Right ventricle myocardium inferior (tissue), 1 donor: ENCODE data around the gene NHERF2. TPM values are rescaled to one million over a fixed set of nuclear protein-coding genes. Genes with fewer than 3 reads are reported as not detected.

ENCODE experiments used
- ATAC-seq: fragments of 200-7000 bp; cut with Tn5 transposase; one replicate; pipeline ENCODE4 v1.9.1; 2020; ENCODE audit warnings: mild to moderate bottlenecking, moderate library complexity
- DNase-seq: peaks from one replicate; pipeline ENCODE4 v3.0.0; 2021; ENCODE audit errors: missing footprints
- intact Hi-C: fragments of 100-400 bp; cut with DNase I; formaldehyde crosslinking; loops from one replicate; pipeline ENCODE4 v1.11.0; 2022
- long read RNA-seq: library from polyadenylated mRNA; unstranded; transcript quantifications from one replicate; pipeline ENCODE4 v2.0.0, GENCODE V29; 2021
- total RNA-seq: library from RNA; stranded (reverse); fragmentation: NEBNext Ultra II Directional; extraction: Animal tissue kit (Norgen Biotek cat#: 25700); gene quantifications from one replicate; pipeline ENCODE4 v1.2.1, GENCODE V29; 2021
- donor health status: DM: no; HTN: yes; CAD: no; lungs with severe emphysema.

The NHERF2 gene
- 292 TPM for total RNA-seq
- long read RNA-seq, transcript SLC9A3R2-208 (6 exons, 1,199 nt): minor isoform, 39 of 171 reads
- long read RNA-seq, transcript SLC9A3R2-201 (7 exons, 2,194 nt): major isoform, 57 of 171 reads
- long read RNA-seq, transcript SLC9A3R2-202 (7 exons, 1,564 nt): minor isoform, 16 of 171 reads
- long read RNA-seq, transcript SLC9A3R2-207 (6 exons, 759 nt): minor isoform, 15 of 171 reads
- long read RNA-seq, partial matches to known transcripts: 13 of 171 reads
- long read RNA-seq, other reads (novel, unspliced or antisense): 22 of 171 reads

GRCh38 chr16:2026461-2027023, at the start of gene NHERF2:
TSS of gene NHERF2 (plus strand) at chr16:2026902. CDS start at chr16:2027006, 104 bp downstream.
- ATAC-seq: peak; percentile 35
- intact Hi-C loops: no loop called here

GRCh38 chr16:1976951-1977874, 49.5 kb upstream of the NHERF2 start:
- ATAC-seq (no peak), DNase-seq (no peak)
- intact Hi-C loops: no loop called here

More at GRCh38 chr16:2026461-2027023, at the start of gene NHERF2:
- no peak for DNase-seq

GRCh38 chr16:1977875-1978268, 48.8 kb upstream of the NHERF2 start:
- DNase-seq: no peak
- no peak for ATAC-seq
- intact Hi-C loops: no loop called here

- DNase-seq (no peak), ATAC-seq (no peak)
- intact Hi-C loops: no loop called here
Observed at GRCh38 chr16:1978476-1979120, 48.1 kb upstream of the NHERF2 start.

GRCh38 chr16:1979271-1980029, 47.3 kb upstream of the NHERF2 start:
- no peak for ATAC-seq
- intact Hi-C loops: no loop called here
- DNase-seq: peak; percentile 71

GRCh38 chr16:1980030-1980769, 46.5 kb upstream of the NHERF2 start:
- no peak for ATAC-seq
- no peak for DNase-seq
- intact Hi-C loops: no loop called here

GRCh38 chr16:1980770-1981087, 46.0 kb upstream of the NHERF2 start:
- DNase-seq (no peak), ATAC-seq (no peak)
- intact Hi-C loops: no loop called here

GRCh38 chr16:1981398-1981836, 45.3 kb upstream of the NHERF2 start, which contains the start of gene NOXO1:
TSS of gene NOXO1 (minus strand) at chr16:1981469. CDS start at chr16:1981179, 290 bp downstream.
- no peak for ATAC-seq
- no peak for DNase-seq
- intact Hi-C loops: no loop called here

GRCh38 chr16:1982013-1982433, 44.7 kb upstream of the NHERF2 start:
- DNase-seq (no peak), ATAC-seq (no peak)
- intact Hi-C loops: no loop called here

- ATAC-seq (no peak), DNase-seq (no peak)
- intact Hi-C loops: no loop called here
Observed at GRCh38 chr16:1982991-1983543, 43.6 kb upstream of the NHERF2 start.

GRCh38 chr16:1983544-1984346, 43.0 kb upstream of the NHERF2 start, which contains the start of gene GFER:
TSS of gene GFER (plus strand) at chr16:1984193. CDS start at chr16:1984219, 26 bp downstream.
- DNase-seq (peak; percentile 95), ATAC-seq (peak; percentile 97)
- intact Hi-C loops: no loop called here

- intact Hi-C loops: no loop called here
- ATAC-seq: no peak
- no peak for DNase-seq
Observed at GRCh38 chr16:1984347-1985225, 42.1 kb upstream of the NHERF2 start.

GRCh38 chr16:1985466-1986150, 41.1 kb upstream of the NHERF2 start:
- ATAC-seq (no peak), DNase-seq (no peak)
- intact Hi-C loops: no loop called here

GRCh38 chr16:1987198-1987597, 39.5 kb upstream of the NHERF2 start:
- intact Hi-C loops: no loop called here
- no peak for ATAC-seq

More at GRCh38 chr16:1987198-1987597, 39.5 kb upstream of the NHERF2 start:
- peak; percentile 56 for DNase-seq
